Measurements from ENCODE around the gene DTNBP1. TPM values are rescaled to one million over a fixed set of nuclear protein-coding genes. Genes with fewer than 3 reads are reported as not detected.

The DTNBP1 gene
- total and polyA plus RNA-seq, 2 donors (not counting 3 experiments of a cell fraction or from before 2014, with no cell fraction given), result 24.3 to 28.9 TPM

DNA sequence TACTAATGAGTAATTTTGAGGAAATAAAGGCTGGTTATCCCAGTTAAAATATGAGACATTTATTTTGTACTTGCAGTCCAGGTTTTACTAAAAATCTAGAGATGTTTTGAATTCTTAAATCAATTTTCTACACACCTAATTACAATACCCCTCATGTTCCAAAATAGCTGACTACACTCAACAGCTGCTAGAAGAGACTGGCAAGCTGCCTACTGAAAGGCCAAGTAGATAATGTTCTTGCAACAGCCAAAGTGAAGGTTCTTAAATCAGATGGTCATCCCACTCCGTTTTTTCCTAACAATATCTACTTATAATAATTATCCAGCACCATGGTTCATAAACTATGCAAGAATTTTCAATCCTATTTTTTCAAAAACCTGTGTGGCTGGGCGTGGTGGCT lies 69.0 kb downstream of the DTNBP1 start:
- dilution Hi-C loops (cut with MboI; ENCODE audit: extremely low pct_ligation_motif_present, low sequenced_read_pairs), result no loop called here
- no peak for FAIRE-seq

More for the DNA sequence above, 69.0 kb downstream of the DTNBP1 start:
- H3K9ac ChIP-seq (replicated peaks; ENCODE audit: extremely low read depth, insufficient read depth, low read length), result no peak overlapping the region
- no peaks in the 10 kb centered on the region for H3K9me3 ChIP-seq (replicated peaks; ENCODE audit: control insufficient read depth, insufficient read depth, low read length)
- H3K4me3 ChIP-seq (replicated peaks in 1 of 3; ENCODE audit: insufficient read depth in 1 of 3, low read depth in 1 of 3, low read length in 3 of 3), result no peak overlapping the region
- H3K27ac ChIP-seq (ENCODE audit: insufficient read depth, low read depth, low read length), result no peak overlapping the region
- ChIA-PET POLR2A (no interaction called here), CTCF (no interaction called here)
- no peaks in the 10 kb centered on the region for H3K36me3 ChIP-seq (ENCODE audit: control insufficient read depth in 2 of 2, extremely low read depth in 1 of 2, insufficient read depth in 2 of 2, low read length in 2 of 2)
- H2AFZ ChIP-seq (ENCODE audit: low read depth, low read length), result no peak overlapping the region
- H3K4me1 ChIP-seq (ENCODE audit: control insufficient read depth, extremely low read depth, insufficient read depth, low read length), result no peaks in the 10 kb centered on the region
- H3K27me3 ChIP-seq (ENCODE audit: control insufficient read depth in 2 of 2, insufficient read depth in 2 of 2, low read length in 2 of 2), result no peaks in the 10 kb centered on the region
- H3K79me2 ChIP-seq (ENCODE audit: control insufficient read depth, insufficient read depth, low read length), result no peaks in the 10 kb centered on the region
- no peak for TF ChIP-seq EZH2 (IDR thresholded peaks at IDR 0.05; ENCODE audit: borderline replicate concordance, low read depth, low read length, severe bottlenecking)
- TF ChIP-seq POLR2AphosphoS5 (IDR thresholded peaks at IDR 0.05; ENCODE audit: insufficient read depth, low read depth, low read length), result no peak
- no peak for TF ChIP-seq MYC (IDR thresholded peaks at IDR 0.05; ENCODE audit: low read depth, low read length)
- TF ChIP-seq, protein P1, sequence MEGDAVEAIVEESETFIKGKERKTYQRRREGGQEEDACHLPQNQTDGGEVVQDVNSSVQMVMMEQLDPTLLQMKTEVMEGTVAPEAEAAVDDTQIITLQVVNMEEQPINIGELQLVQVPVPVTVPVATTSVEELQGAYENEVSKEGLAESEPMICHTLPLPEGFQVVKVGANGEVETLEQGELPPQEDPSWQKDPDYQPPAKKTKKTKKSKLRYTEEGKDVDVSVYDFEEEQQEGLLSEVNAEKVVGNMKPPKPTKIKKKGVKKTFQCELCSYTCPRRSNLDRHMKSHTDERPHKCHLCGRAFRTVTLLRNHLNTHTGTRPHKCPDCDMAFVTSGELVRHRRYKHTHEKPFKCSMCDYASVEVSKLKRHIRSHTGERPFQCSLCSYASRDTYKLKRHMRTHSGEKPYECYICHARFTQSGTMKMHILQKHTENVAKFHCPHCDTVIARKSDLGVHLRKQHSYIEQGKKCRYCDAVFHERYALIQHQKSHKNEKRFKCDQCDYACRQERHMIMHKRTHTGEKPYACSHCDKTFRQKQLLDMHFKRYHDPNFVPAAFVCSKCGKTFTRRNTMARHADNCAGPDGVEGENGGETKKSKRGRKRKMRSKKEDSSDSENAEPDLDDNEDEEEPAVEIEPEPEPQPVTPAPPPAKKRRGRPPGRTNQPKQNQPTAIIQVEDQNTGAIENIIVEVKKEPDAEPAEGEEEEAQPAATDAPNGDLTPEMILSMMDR (IDR thresholded peaks at IDR 0.05; ENCODE audit: extremely low read depth in 1 of 2, insufficient read depth in 1 of 2, low read depth in 1 of 2, low read length in 2 of 2), result no peak
- no peak for TF ChIP-seq FOS (IDR thresholded peaks at IDR 0.05; ENCODE audit: borderline replicate concordance, insufficient read depth, low read length)
- TF ChIP-seq GATA2 (IDR thresholded peaks at IDR 0.05; ENCODE audit: insufficient read depth, insufficient read length, low read depth, low read length), result no peak
- no peak for TF ChIP-seq JUN (IDR thresholded peaks at IDR 0.05; ENCODE audit: borderline replicate concordance, insufficient read depth, insufficient read length, low read depth)
- no peak for TF ChIP-seq POLR2A (IDR thresholded peaks at IDR 0.05; ENCODE audit: low read depth, low read length)
- TF ChIP-seq, protein P2, sequence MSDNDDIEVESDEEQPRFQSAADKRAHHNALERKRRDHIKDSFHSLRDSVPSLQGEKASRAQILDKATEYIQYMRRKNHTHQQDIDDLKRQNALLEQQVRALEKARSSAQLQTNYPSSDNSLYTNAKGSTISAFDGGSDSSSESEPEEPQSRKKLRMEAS (IDR thresholded peaks at IDR 0.05; ENCODE audit: insufficient read depth, insufficient read length), result no peak
- BruUV-seq (replicated peaks), result no TSS peak
- no peaks in the 10 kb centered on the region for H3K9me1 ChIP-seq (replicated peaks; ENCODE audit: control insufficient read depth, extremely low read depth, insufficient read depth, low read length)
- intact Hi-C loops (cut with micrococcal nuclease), result no loop called here
- H3K4me2 ChIP-seq (ENCODE audit: insufficient read depth, low read length), result no peak overlapping the region
- no peaks in the 10 kb centered on the region for H4K20me1 ChIP-seq (replicated peaks; ENCODE audit: control insufficient read depth, extremely low read depth, insufficient read depth, low read length)
- DNase-seq (ENCODE audit: low read depth, low spot score), result no peak
